Activated CD4-positive, CD25-positive, alpha-beta regulatory T cell treated with anti-CD3 and anti-CD28 coated beads, Interleukin-2, amount 50 U/mL, for 72 hours (primary cell): ENCODE measurements around the gene SLC16A12.
"Not testable (repeated sequence)": the region's sequence is repeated elsewhere in the genome, so short reads cannot be mapped to it uniquely, and the experiment has no call there.

ENCODE experiments used
- DNase-seq: peaks from one replicate; pipeline ENCODE4 v3.0.0; 2021

Gene SLC16A12

DNA sequence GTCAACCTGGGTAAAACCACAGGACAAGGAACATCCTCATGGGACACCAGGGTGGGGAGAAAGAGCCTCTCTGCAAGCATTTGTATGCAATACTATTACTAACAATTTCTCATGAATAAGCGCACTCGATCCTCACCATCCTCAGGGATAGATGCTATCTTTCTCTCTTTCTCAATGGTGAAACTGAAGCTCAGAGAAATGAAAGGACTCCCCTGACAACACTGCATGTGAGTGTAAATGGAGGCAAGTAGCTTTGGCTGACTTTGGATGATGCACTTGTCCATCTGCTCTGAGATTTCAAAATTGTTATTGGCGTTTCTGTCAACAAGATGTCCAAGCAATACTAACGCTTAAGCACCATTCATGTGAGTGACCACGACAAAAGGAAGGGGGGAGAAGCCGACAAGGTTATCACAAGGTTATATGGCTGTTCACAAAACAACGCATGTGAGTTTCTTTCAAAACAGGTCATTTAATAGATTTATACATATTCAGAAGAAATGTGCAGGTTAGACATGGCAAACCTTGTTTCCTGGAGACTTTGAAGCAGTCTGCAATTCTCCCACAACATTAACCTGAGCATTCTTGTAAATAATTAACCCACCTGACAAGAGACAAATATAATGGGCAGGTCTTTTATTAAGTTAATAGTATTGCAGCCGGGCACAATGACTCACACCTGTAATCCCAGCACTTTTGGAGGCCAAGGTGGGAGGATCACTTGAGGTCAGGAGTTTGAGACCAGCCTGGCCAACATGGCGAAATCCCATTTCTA lies 67.0 kb downstream of the SLC16A12 start:
- no peak for DNase-seq

DNA sequence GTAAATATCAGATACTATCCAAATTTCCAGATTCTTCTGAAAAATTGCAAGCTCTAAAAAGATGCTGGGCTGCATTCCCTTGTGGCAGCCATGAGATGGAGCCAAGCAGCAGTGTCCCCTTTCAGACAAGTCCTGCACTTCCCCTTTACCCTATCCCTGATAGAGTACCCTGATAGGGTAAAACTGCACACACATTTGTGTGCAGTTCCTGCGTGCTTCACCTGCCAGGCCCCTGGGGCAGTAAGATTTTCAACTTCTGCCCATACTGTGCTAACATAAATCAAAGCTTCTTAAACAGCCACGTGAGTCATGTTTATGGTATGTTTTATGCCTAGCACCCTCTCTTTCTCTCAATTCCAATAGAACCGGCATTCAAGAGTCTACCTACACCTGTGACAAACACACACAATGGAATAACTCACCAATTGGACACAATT lies 68.8 kb downstream of the SLC16A12 start:
- no peak for DNase-seq

DNA sequence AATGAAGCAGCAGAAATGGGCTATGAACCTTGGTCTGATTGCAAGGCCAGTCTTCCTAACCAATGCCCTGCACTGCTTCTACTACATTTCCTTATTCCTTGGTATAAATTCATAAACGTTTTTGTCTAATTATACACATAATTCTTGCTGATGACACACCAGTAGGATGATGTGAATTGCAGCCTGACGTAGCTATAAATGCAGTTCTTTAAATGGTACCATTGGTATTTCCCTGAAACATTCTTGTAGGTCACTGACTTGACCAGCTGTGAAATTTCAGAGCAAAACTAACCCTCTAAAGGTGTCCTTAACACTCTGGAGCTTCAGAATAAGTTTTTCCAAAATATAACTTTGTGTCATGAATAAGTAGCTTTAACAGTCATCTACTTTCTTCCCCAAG lies 70.2 kb downstream of the SLC16A12 start:
- no peak for DNase-seq

DNA sequence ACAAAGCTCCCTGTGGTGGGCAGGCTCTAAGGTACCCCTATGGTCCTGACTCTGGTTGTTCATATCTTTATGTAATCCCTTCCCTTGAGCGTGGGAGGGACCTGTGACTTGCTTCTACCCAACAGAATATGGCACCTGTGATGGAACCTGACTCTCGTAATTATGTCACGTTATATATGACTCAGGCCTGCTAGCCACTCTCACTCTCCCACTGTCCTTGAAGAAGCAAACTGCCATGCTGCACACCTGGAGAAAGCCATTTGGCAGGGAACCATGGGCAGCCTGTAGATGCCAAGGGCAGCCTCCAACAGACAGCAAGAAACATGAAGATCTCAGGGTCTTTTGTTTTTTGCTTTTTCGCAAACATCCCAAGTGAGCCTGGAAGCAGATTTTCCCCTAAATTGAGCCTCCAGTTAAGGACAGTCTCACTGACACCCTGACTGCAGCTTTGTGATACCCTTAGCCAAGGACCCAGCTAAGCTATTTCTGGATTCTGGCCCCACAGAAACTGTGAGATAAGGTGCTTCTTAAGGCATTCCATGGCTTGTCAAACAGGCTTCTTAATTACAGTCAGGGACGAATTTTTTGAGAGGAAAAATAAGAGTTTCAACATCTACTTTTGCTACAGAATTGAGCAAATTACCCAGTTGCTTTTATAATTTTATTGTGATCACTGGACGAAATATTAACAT lies 71.4 kb downstream of the SLC16A12 start:
- DNase-seq, result no peak

DNA sequence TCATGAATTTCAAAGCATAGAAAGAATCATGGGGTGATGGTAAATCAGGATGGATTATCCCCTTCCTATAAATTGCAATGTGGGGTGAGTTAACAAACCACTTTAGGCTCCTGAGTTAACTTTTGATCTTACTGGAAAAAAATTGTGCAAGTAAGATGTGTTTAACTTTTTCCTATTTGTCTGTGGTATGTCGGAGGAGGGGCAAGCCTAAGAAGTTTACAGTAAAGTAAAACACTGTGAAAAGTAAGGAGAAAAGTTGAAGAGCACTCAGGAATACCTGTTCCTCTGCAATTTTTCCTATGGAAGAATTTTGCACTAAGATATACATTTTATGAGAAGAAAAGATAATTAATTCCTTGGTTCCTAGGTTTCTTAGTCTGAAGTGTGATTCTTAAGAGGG lies 76.6 kb downstream of the SLC16A12 start:
- DNase-seq, result no peak

DNA sequence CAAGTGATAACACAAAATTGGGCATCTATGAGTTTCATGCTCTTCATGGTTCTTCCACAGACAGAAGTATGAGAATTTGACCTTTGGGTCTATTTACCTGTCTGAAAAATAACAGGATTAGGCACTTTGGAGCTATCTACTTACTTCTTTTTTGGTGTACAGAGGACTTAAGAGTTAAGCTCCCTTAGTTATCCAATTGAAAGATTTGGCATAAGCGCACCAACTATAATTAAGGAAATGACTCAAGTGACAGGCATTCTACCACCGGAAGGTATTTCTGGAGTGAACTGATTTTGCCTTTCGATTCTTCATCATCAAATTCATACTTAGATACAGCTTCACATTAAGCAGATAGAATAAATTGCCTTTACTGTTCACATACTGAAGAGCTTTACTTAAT lies 77.1 kb downstream of the SLC16A12 start:
- no peak for DNase-seq

DNA sequence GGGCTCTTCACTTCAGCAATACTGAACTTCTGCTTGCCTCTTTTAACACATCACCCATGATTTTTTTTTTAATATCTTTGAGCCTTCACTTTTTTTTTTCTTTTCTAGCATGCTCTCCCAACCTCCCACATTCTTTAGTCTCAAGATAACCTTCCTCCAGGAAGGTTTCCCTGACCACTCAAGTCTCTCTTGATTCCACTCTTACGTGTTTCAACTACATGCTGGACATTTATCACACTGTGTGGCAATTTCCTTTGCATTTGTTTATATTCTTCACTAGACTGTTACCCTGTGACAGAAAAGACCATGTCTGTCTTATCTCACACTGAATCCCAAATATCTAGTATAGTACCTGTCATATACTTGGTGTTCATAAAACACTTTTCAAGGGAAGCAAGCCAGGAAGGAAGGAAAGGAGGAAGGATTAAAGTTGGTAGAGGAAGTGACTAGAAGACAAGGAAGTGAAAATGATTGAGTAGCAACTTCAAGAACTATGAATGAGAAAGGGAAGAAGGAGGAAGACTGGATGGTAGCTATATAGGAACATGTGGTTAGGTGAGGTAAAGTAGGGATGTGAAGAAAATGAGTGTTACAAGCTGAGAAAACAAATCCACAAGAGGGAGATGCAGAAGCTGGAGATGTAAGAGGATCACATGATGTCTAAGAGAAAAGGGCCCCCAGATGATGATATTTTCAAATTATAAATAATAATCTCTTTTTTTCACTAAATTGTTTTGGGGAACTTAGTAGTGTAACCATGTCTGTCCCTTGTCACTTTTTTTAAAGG lies 80.6 kb downstream of the SLC16A12 start:
- no peak for DNase-seq

DNA sequence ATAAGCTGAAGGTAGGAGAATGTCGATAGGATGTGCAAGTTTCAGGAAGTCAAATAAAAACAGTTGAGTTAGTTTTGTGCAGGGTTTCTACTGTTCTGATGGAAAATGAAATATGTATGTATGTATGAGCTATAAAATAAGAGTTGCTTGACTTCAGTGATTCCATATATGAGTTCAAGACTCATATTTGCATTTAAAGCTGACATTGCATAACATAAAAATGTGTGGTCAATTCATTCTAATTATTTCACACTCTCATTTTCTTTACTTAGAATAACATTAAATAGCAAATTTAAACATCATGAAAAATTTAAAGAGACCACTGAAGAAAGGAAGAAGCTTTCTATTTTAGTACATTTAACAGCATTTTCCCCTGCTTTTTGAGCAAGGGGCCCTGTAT lies 83.2 kb downstream of the SLC16A12 start:
- no peak for DNase-seq

DNA sequence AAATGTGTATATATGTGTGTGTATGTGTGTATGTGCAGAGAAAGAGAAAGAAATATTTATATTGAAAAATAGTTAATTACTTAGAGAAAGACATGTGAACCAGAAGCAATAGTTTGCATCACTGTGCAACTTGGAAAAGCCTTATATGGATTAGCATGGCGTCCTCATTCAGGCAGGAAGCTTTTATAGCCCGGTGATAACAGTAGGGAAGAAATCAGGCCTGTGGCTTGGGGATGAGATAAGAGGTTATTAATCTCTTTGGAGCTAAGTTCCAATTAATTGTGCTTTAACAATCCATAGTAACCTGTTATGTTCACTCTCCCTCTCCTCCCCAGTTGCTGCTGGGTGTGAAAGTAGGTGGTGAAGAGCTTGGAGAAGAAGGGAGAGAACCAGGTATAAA lies 84.5 kb downstream of the SLC16A12 start:
- no peak for DNase-seq

DNA sequence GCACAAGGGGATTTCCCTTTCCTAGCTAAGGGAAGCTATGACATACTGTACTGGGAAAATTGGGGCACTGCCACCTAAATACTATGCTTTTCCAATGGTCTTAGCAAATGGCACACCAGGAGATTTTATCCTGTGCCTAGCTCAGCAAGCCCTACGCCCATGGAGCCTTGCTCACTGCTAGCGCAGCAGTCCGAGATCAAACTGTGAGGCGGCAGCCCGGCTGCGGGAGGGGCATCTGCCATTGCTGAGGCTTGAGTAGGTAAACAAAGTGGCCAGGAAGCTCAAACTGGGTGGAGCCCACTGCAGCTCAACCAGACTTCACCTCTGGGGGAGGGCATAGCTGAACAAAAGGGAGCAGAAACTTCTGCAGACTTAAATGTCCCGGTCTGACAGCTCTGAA lies 90.6 kb downstream of the SLC16A12 start:
- not testable (repeated sequence) for DNase-seq

DNA sequence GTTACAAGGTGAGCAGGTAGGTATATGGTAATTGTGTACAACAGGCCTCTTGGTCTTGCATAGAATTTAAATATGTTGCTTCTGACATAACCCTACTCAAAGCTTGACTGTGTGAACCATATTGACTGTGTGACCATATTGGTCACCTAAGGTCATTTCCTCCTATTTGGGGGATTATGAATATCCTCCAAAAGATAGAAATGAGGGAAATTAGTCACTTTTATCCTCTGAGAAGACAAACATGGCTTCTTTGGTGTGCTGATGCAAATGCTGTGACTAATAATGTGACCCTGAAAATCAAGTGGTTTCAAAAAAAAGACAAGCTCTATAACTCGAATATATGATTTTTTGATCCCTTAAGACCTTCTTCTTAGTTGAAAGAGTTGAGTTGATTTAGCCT lies 93.1 kb downstream of the SLC16A12 start:
- DNase-seq, result no peak

DNA sequence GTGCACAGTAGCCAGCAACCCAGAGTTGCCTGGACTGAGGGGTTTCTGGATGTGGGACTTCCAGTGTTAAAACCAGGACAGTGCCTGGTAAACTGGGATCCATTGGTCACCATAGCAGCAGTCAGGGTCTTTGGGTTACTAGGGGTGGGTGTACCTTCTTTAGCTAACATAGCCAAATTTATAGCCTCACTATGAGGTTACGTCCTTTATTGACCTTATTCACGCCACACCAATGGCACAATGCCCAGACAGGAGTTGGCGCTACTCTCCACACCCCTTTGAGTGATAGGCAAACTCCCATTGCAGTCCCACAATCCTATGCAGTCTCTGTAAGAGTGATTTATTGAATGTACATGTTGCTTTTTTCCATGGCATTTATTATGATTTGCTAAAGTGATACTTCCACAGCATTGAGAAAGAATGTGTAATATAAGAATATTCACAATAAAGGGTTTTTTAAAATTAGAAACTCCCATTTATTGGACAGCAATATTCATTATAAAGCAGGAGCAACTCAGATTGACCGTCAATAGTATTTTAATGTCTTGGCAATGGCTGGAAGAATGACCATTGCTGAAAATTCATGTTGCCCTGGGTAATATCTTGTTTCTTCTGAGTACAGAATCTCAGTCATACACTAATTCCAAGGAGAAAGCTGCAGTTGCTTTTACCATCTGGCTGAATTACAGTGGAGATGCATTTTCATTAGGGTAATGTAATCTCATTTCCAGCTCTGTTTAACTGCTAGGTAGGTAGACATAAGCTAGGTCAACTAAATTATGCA lies 95.0 kb downstream of the SLC16A12 start:
- DNase-seq, result no peak

DNA sequence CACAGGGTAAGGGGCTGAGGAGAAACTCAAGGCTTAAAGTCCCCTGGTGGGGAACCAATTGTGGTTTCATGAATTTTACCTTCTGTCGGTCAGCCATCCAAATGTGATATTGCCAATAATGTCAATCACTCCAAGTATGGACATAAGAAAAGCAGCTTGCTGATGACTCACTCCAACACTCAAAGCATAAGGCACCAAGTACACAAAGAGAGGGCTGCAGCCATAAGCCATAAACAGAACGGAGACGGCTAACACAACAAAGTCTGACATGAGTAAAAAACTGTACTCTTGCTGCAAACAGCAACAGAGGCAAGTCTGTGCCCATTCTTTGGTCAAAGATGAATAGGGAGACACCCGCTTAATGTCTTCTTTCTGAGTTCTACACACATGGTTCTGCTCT lies 96.9 kb downstream of the SLC16A12 start:
- no peak for DNase-seq

DNA sequence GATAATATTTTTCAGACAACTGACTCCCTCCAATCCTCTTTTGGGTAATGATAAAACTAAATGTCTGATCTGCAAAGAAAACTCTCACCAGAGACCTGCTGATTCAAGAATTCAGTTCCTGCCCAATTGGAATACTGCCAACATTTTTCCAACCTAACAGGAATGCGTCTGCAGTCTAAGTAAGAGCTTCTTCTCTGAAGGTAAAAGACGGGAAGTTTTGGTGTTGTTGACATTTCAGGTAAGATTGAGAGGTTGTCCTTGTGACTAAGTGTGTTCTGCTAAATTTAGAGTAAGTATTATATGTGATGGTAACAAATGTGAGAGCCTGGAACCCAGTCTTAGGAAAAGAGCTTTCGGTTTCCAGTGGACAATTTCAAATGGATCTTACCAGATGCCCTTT lies 103.4 kb downstream of the SLC16A12 start:
- no peak for DNase-seq

DNA sequence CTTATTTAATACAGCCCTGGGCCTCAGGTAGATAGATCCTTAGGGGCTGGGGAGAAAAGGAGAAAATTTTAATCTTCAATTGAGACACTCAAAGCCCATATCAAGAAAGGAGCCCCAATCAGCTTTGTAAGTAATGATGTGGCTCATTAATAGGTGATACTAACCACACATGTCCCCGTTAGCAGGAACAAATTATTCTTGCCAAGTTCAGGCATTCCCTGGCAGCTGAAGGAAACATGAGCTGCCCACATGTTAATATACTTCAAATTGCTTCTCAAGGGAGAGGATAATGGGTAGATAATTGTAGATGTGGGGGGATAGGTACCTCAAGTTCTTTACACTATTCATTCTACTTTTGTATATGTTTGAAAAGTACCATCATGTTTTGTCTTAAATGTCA lies 106.5 kb downstream of the SLC16A12 start:
- DNase-seq, result no peak

DNA sequence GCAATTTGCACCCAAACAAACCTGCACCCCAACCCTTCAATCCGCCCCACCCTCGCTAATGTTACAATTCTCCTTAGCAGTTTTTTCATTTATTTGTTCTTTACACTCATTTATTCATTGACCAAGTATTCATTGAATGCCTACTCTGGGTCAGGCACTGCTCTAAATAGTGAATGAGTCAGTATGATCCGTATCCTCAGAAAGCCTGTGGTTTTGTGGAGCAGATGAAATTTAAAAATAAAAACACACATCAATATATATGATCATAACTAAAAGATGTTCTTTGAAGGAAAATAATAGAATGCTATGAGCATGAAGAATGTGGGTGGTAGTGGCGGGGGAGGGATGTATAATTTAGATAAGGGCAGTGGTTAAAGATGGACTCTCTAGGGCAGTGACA lies 107.8 kb downstream of the SLC16A12 start:
- DNase-seq, result no peak

DNA sequence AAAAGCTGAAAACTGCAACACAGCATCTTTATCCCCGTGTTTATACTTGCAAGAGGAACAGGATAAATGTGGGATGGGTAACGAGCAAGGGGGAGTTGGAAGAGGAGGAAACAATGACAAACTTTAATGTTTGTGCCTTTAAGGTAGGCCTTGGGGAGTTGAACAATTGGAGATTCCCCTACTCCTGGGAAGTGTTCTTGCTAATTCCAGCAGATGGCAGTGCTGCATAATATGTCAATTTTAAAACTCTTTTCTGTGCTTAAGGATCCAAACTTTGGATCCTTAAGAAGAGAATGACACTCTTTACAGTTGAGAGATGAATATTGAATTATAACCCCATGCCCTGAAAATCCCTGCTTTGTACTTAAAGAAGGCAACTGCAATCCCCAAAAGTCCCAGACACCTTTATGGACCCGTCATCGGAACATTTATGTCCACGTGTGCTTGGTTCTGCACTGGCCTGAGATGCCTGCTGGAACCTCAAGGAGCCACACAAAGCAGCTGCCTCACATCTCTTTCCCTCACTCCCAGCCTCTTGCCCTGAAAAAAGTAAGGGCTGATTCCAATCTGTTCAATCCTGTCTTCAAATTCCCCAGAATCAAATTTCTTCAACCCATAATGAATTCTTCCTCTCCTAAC lies 109.0 kb downstream of the SLC16A12 start:
- DNase-seq, result no peak

DNA sequence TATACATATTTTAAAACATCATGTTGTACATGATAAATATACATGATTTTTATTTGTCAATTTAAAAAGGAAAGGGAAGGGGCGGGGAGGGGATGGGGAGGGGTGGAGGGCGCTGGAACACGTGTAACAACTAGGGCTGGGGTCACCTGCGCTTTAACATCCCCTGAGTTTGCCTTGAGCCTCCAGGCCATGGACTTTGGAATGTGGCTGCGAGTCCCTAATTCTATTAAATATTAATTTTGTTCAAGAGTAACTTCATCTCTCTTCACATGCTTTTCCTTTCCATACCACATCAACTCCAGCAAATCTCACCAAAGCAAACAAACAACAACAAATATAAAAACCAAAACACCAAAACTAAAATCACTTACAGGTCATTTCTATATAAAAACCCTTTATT lies 110.4 kb downstream of the SLC16A12 start:
- DNase-seq, result no peak

DNA sequence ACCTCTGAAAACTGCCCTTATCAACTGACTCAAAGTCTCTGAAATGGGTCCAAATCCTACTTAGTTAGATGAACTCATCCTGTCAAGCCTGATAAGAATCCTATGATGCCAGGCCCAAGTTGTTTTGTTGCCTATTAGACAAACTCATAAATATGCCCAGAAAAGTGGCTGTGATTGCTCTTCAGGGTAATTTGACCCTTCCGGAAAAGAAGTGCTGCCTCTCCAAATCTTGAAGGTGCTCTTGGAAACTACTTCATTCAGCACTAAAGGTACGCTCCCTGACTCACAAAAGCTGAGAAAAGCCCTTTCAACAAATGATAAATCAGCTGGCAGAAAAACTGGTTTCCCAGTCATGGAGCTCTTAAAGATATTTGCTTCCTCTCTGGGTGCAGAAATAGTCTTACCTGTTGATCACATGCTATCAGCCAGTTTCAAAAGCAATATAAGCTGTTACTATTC lies 114.3 kb downstream of the SLC16A12 start:
- no peak for DNase-seq

DNA sequence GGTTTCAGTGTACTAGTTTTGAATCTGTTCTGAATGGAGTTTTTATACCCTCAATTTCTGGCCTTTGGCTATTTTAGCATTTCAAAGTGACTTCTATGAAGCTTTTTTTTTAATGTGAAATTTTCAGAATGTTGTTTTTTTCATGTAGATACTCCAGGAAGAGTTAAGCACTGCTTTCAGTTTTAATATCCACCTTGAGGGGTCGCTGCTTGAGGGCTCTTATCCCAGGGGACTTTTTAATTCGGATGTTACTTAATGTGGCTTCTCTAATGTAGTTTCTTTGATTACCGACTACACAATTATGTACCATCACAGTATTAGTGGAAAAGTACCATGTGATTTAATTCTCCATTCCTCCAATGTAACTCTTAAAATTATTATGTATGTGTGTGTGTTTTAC lies 115.8 kb downstream of the SLC16A12 start:
- no peak for DNase-seq

DNA sequence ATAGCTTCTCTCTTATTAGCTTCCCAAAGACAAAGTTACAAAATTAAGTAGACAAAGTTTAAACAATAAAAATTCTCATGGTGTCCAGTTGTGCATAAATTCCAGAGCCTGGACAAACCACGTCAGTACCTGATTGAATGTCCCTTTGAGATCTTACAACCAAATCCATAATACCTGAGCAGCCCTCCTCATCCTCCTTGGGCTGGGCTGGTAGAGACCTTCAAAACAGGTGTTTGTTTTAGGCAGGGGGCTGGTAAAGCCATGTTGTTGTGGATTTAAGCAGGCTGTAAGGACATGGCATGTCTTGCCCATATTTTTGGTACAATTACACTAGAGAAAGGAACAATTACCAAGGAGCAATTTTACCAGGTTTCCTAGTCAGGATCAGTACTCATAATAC lies 118.9 kb downstream of the SLC16A12 start:
- DNase-seq, result no peak
